ENCODE data around the gene CIROP. TPM values are rescaled to one million over a fixed set of nuclear protein-coding genes. Genes with fewer than 3 reads are reported as not detected.

Gene CIROP
- total RNA-seq, 1 donor from 2014 or later: not detected

DNA sequence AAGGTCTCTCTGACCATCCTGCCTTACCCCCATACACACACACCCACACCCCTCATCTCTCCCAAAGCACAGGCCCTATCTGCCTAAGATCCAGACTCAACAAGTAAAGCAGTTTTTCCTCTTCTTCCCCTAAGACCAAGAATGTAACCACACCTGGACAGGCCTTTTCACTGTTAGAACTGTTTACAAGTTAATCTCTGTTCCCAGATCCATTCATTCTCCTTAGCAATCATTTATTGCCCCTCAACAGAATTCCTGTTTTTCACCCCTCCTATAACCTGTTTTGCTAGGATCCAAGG lies 1.9 kb upstream of the CIROP start:
- TF ChIP-seq, protein P1, sequence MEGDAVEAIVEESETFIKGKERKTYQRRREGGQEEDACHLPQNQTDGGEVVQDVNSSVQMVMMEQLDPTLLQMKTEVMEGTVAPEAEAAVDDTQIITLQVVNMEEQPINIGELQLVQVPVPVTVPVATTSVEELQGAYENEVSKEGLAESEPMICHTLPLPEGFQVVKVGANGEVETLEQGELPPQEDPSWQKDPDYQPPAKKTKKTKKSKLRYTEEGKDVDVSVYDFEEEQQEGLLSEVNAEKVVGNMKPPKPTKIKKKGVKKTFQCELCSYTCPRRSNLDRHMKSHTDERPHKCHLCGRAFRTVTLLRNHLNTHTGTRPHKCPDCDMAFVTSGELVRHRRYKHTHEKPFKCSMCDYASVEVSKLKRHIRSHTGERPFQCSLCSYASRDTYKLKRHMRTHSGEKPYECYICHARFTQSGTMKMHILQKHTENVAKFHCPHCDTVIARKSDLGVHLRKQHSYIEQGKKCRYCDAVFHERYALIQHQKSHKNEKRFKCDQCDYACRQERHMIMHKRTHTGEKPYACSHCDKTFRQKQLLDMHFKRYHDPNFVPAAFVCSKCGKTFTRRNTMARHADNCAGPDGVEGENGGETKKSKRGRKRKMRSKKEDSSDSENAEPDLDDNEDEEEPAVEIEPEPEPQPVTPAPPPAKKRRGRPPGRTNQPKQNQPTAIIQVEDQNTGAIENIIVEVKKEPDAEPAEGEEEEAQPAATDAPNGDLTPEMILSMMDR (IDR thresholded peaks at IDR 0.05): no peak
- no peaks in the 10 kb centered on the region for H3K27me3 Mint-ChIP-seq
- no peaks in the 10 kb centered on the region for H3K36me3 Mint-ChIP-seq (ENCODE audit: low read depth)
- H3K27ac Mint-ChIP-seq: no peak overlapping the region
- no peak for DNase-seq
- H3K4me3 Mint-ChIP-seq: no peak overlapping the region
- POLR2A ChIA-PET: no interaction called here
- ATAC-seq (ENCODE audit: low read depth): no peak
- intact Hi-C loops (cut with micrococcal nuclease): no loop called here
- CTCF ChIA-PET: interaction anchor here (1.1 to 1.2 kb wide), 2 partner anchors 11 to 14 kb away, joined by 3 read pairs; partner anchors contain the start of genes ACIN1 and C14orf119
- H3K4me1 Mint-ChIP-seq: peaks cover 7% of the 10 kb centered on the region
- H3K9me3 Mint-ChIP-seq: no peaks in the 10 kb centered on the region

DNA sequence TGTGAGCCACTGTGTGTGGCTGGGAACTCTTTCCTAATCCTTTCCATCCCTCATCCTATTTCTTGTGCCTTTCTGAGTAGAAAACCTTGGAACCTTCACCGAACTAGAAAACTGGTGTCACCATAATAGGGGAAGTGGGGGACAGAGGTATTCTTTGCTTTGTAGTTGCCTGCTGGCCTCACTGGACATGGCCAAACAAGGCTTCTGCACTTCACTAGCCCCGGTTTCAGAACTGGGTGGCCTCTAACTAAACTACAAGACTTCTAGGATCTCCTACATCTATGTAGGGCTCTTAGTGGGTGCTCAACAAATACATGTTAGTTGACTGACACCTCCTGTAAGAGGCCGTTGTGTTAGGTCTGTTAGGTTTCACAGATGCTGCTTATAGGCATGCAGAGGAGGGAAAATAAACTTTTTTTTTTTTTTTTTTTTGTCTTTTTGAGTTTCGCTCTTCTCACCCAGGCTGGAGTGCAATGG lies 597 bp upstream of the CIROP start:
- ChIA-PET CTCF (no interaction called here), POLR2A (interaction anchor here (0.7 kb wide), 1 partner anchor 217 kb away, joined by 13 read pairs; no protein-coding TSS in a partner anchor)
- no peak for DNase-seq
- H3K27me3 Mint-ChIP-seq: no peaks in the 10 kb centered on the region
- no peak for ATAC-seq (ENCODE audit: low read depth)
- intact Hi-C loops (cut with micrococcal nuclease): no loop called here
- TF ChIP-seq, protein P1 (IDR thresholded peaks at IDR 0.05): no peak
- peaks cover 3% of the 10 kb centered on the region for H3K36me3 Mint-ChIP-seq (ENCODE audit: low read depth)
- no peak overlapping the region for H3K27ac Mint-ChIP-seq
- no peaks in the 10 kb centered on the region for H3K9me3 Mint-ChIP-seq
- peaks cover 7% of the 10 kb centered on the region for H3K4me1 Mint-ChIP-seq
- H3K4me3 Mint-ChIP-seq: no peak overlapping the region

DNA sequence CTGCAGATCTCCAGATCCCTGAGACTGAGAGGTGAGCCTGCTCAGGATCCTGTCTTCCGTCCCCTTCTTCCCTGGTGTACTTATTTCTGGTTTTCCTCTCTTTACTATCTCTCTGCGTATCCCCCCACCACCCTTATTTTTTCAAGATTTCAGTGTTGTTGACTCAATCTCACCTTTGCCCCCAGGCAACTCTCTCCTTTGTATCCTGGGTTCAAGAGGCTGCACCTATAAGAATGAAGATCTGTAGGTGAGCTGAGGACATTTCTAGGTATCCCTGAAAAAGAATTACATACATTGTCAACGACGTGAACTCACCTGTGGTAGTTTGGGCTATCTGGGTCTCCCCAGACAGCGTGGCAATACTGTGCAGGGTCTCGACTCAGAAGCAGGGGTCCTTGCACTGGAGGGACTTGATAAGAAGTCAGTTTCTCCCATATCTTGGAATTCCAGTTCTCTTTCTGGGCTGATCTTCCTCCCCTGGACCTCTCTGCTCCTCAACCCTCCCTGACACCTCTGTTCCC lies 659 bp downstream of the CIROP start:
- TF ChIP-seq, protein P1 (IDR thresholded peaks at IDR 0.05): no peak
- Mint-ChIP-seq H3K27me3 (no peaks in the 10 kb centered on the region), H3K4me1 (peaks cover 8% of the 10 kb centered on the region), H3K36me3 (ENCODE audit: low read depth) (peaks cover 6% of the 10 kb centered on the region), H3K27ac (no peak overlapping the region), H3K9me3 (no peaks in the 10 kb centered on the region), H3K4me3 (no peak overlapping the region)
- ATAC-seq (ENCODE audit: low read depth): no peak
- ChIA-PET POLR2A (no interaction called here), CTCF (no interaction called here)
- no peak for DNase-seq
- intact Hi-C loops (cut with micrococcal nuclease): no loop called here

DNA sequence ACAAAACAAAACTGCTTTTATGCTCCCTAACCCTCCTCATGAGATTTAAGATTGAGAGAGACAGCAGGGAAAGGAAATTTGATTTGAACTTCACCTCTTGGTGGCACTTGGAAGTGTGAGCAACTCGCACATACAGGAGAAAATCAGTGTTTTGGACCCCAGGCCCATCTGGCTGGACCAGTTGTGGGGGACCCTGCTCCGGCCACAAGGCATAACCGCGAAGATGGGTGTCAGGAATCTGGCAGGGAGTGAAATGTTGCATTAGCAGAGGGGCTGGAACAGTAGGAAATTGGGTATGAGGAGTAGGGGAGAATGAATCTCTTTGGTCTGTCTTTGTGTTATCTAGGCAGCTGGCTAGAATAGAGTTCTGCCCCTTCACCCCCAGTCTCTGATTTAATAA lies 1.2 kb downstream of the CIROP start:
- no peak overlapping the region for H3K4me3 Mint-ChIP-seq
- no peak for ATAC-seq (ENCODE audit: low read depth)
- peaks cover 11% of the 10 kb centered on the region for H3K36me3 Mint-ChIP-seq (ENCODE audit: low read depth)

DNA sequence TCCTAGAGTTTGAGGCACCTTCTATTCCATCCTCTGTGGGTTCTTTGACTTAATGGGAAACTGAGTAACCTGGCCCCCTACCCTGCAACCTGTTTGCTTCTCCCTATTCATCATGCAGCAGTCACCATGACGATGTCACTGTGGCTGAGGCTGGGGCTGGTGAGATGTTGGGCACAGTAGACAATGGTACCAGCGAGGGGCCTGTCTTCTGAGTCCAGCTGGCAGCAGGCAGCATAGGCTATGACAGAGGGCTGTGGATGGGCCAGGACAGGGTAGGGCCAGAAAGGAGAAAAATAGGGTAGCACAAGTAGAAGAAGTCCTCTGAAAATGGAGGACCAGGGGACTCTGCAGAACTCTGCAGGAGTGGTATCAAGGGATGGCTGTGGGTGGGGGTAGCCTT lies 2.0 kb downstream of the CIROP start:
- TF ChIP-seq, protein P1 (IDR thresholded peaks at IDR 0.05): no peak
- Mint-ChIP-seq H3K27ac (no peak overlapping the region), H3K27me3 (no peaks in the 10 kb centered on the region), H3K4me3 (no peak overlapping the region), H3K36me3 (ENCODE audit: low read depth) (peaks cover 18% of the 10 kb centered on the region), H3K9me3 (no peaks in the 10 kb centered on the region), H3K4me1 (peaks cover 9% of the 10 kb centered on the region)
- ATAC-seq (ENCODE audit: low read depth): no peak
- DNase-seq: no peak
- ChIA-PET POLR2A (no interaction called here), CTCF (no interaction called here)
- intact Hi-C loops (cut with micrococcal nuclease): no loop called here

More for the DNA sequence above, 1.2 kb downstream of the CIROP start:
- H3K4me1 Mint-ChIP-seq: peaks cover 9% of the 10 kb centered on the region
- H3K27ac Mint-ChIP-seq: no peak overlapping the region
- TF ChIP-seq, protein P1 (IDR thresholded peaks at IDR 0.05): no peak
- H3K9me3 Mint-ChIP-seq: no peaks in the 10 kb centered on the region
- no peaks in the 10 kb centered on the region for H3K27me3 Mint-ChIP-seq
- ChIA-PET CTCF (no interaction called here), POLR2A (no interaction called here)
- intact Hi-C loops (cut with micrococcal nuclease): no loop called here
- no peak for DNase-seq
